ENCODE results near the gene ATXN1.

DNA sequence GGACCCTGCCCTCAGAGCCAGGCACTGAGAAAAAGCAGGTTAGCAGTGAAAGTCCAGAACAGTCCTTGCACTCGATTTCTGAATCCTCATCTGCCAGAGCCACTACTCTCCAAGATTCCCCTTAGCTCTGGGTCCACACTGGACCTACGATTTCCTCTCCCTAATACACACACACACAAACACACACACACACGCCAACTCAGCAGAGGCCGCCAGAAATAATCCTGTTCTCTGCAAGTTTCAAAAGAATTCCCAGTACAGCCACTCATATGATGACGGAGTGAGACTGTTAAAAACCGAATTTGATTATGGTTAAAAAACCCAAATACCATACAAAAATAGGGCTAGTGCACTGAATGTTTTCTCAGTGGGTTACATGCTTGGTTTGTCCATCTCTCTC is 432.0 kb downstream of the ATXN1 start:
- TF ChIP-seq, protein P1, sequence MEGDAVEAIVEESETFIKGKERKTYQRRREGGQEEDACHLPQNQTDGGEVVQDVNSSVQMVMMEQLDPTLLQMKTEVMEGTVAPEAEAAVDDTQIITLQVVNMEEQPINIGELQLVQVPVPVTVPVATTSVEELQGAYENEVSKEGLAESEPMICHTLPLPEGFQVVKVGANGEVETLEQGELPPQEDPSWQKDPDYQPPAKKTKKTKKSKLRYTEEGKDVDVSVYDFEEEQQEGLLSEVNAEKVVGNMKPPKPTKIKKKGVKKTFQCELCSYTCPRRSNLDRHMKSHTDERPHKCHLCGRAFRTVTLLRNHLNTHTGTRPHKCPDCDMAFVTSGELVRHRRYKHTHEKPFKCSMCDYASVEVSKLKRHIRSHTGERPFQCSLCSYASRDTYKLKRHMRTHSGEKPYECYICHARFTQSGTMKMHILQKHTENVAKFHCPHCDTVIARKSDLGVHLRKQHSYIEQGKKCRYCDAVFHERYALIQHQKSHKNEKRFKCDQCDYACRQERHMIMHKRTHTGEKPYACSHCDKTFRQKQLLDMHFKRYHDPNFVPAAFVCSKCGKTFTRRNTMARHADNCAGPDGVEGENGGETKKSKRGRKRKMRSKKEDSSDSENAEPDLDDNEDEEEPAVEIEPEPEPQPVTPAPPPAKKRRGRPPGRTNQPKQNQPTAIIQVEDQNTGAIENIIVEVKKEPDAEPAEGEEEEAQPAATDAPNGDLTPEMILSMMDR (IDR thresholded peaks at IDR 0.05; ENCODE audit: insufficient read depth, low read length, poor library complexity, severe bottlenecking) = no peak
- TF ChIP-seq EZH2phosphoT487 (conservative IDR thresholded peaks at IDR 0.05; ENCODE audit: low read length) = no peak
